ENCODE results near the gene PFKM.
"Not testable (repeated sequence)": the region's sequence is repeated elsewhere in the genome, so short reads cannot be mapped to it uniquely, and the experiment has no call there.

PFKM gene

DNA sequence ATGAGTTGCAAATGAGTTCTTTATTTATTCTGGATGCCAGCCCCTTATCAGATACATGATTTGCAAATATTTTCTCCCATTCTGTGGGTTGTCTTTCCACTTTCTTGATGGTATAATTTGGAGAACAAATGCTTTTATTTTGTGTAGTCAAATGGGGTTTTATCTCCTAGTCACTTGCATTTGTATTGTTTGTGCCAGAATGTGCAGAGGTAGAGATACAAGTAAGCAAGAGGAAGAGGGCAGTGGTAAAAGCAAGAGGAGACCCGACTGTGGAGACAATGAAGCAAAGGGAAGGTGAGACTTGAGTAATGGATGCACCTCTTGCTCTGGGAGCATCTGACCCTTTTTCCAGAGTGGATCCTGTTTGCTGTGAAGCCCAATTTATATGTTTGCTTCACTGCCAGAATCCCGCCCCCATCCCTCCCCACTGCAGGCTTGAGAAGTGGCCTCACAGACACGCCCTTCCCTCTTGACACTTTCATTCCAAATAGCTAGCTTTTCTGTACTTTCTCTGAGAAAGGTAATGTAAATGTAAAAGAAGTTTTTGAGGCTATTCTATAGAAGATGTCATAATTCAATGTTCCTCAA lies 786 bp upstream of the PFKM start:
- H3K4me3 ChIP-seq (ENCODE audit: low read length) = peak overlapping the region; percentile 89
- H3K4me1 ChIP-seq (ENCODE audit: insufficient read depth, low read length) = peaks cover 8% of the 10 kb centered on the region; the same call in 1 of the 2 replicates
- no peaks in the 10 kb centered on the region for H3K9me3 ChIP-seq (ENCODE audit: insufficient read depth, low read depth, low read length)
- H3K9ac ChIP-seq (ENCODE audit: low read depth, low read length) = no peak overlapping the region; the same call in 1 of the 2 replicates
- no peaks in the 10 kb centered on the region for H3K27me3 ChIP-seq (ENCODE audit: insufficient read depth, low read length)
- no peak overlapping the region for H3K27ac ChIP-seq (ENCODE audit: low read length)
- H3K36me3 ChIP-seq (ENCODE audit: insufficient read depth, low read depth, low read length) = peaks cover 11% of the 10 kb centered on the region

- Histone ChIP-seq H3K4me1 (ENCODE audit: insufficient read depth, low read length) (peaks cover 8% of the 10 kb centered on the region; the same call in 1 of the 2 replicates), H3K4me3 (ENCODE audit: low read length) (peak overlapping the region; percentile 89), H3K36me3 (ENCODE audit: insufficient read depth, low read depth, low read length) (peaks cover 25% of the 10 kb centered on the region), H3K27me3 (ENCODE audit: insufficient read depth, low read length) (no peaks in the 10 kb centered on the region), H3K9me3 (ENCODE audit: insufficient read depth, low read depth, low read length) (no peaks in the 10 kb centered on the region), H3K27ac (ENCODE audit: low read length) (no peak overlapping the region), H3K9ac (ENCODE audit: low read depth, low read length) (peak overlapping the region; percentile 84; the same call in 1 of the 2 replicates)
These were observed 651 bp downstream of the PFKM start for GRCh38 chr12:48119834-48120195.

- H3K4me1 ChIP-seq (ENCODE audit: insufficient read depth, low read length) = peaks cover 8% of the 10 kb centered on the region; the same call in 1 of the 2 replicates
- H3K36me3 ChIP-seq (ENCODE audit: insufficient read depth, low read depth, low read length) = peaks cover 40% of the 10 kb centered on the region
- no peaks in the 10 kb centered on the region for H3K9me3 ChIP-seq (ENCODE audit: insufficient read depth, low read depth, low read length)
- H3K9ac ChIP-seq (ENCODE audit: low read depth, low read length) = no peak overlapping the region
- no peaks in the 10 kb centered on the region for H3K27me3 ChIP-seq (ENCODE audit: insufficient read depth, low read length)
- H3K27ac ChIP-seq (ENCODE audit: low read length) = no peak overlapping the region
- no peak overlapping the region for H3K4me3 ChIP-seq (ENCODE audit: low read length)
These were observed 2.4 kb downstream of the PFKM start for GRCh38 chr12:48121522-48121921.

GRCh38 chr12:48122065-48122834 lies 3.1 kb downstream of the PFKM start:
- Histone ChIP-seq H3K4me1 (ENCODE audit: insufficient read depth, low read length) (peaks cover 8% of the 10 kb centered on the region; the same call in 1 of the 2 replicates), H3K9me3 (ENCODE audit: insufficient read depth, low read depth, low read length) (no peaks in the 10 kb centered on the region), H3K27me3 (ENCODE audit: insufficient read depth, low read length) (no peaks in the 10 kb centered on the region), H3K36me3 (ENCODE audit: insufficient read depth, low read depth, low read length) (peaks cover 48% of the 10 kb centered on the region), H3K4me3 (ENCODE audit: low read length) (no peak overlapping the region), H3K9ac (ENCODE audit: low read depth, low read length) (no peak overlapping the region), H3K27ac (ENCODE audit: low read length) (no peak overlapping the region)

GRCh38 chr12:48123169-48123568 lies 4.0 kb downstream of the PFKM start:
- Histone ChIP-seq H3K9me3 (ENCODE audit: insufficient read depth, low read depth, low read length) (no peaks in the 10 kb centered on the region), H3K9ac (ENCODE audit: low read depth, low read length) (no peak overlapping the region), H3K4me1 (ENCODE audit: insufficient read depth, low read length) (peaks cover 8% of the 10 kb centered on the region; the same call in 1 of the 2 replicates), H3K4me3 (ENCODE audit: low read length) (no peak overlapping the region), H3K27ac (ENCODE audit: low read length) (no peak overlapping the region), H3K36me3 (ENCODE audit: insufficient read depth, low read depth, low read length) (peaks cover 54% of the 10 kb centered on the region), H3K27me3 (ENCODE audit: insufficient read depth, low read length) (no peaks in the 10 kb centered on the region)

- not testable (repeated sequence) for H3K27ac ChIP-seq (ENCODE audit: low read length); H3K4me3 ChIP-seq (ENCODE audit: low read length); H3K4me1 ChIP-seq (ENCODE audit: insufficient read depth, low read length); H3K9ac ChIP-seq (ENCODE audit: low read depth, low read length); H3K27me3 ChIP-seq (ENCODE audit: insufficient read depth, low read length); H3K9me3 ChIP-seq (ENCODE audit: insufficient read depth, low read depth, low read length)
- H3K36me3 ChIP-seq (ENCODE audit: insufficient read depth, low read depth, low read length) = peaks cover 76% of the 10 kb centered on the region
These were observed 6.4 kb downstream of the PFKM start for GRCh38 chr12:48125542-48125941.

GRCh38 chr12:48125985-48126384 lies 6.8 kb downstream of the PFKM start:
- no peak overlapping the region for H3K27ac ChIP-seq (ENCODE audit: low read length)
- no peaks in the 10 kb centered on the region for H3K4me1 ChIP-seq (ENCODE audit: insufficient read depth, low read length)
- no peaks in the 10 kb centered on the region for H3K9me3 ChIP-seq (ENCODE audit: insufficient read depth, low read depth, low read length)
- peaks cover 81% of the 10 kb centered on the region for H3K36me3 ChIP-seq (ENCODE audit: insufficient read depth, low read depth, low read length)
- no peak overlapping the region for H3K9ac ChIP-seq (ENCODE audit: low read depth, low read length)
- no peak overlapping the region for H3K4me3 ChIP-seq (ENCODE audit: low read length)
- no peaks in the 10 kb centered on the region for H3K27me3 ChIP-seq (ENCODE audit: insufficient read depth, low read length)

- no peaks in the 10 kb centered on the region for H3K4me1 ChIP-seq (ENCODE audit: insufficient read depth, low read length)
- H3K36me3 ChIP-seq (ENCODE audit: insufficient read depth, low read depth, low read length) = peaks cover 92% of the 10 kb centered on the region
- no peaks in the 10 kb centered on the region for H3K27me3 ChIP-seq (ENCODE audit: insufficient read depth, low read length)
- H3K9ac ChIP-seq (ENCODE audit: low read depth, low read length) = no peak overlapping the region
- no peak overlapping the region for H3K27ac ChIP-seq (ENCODE audit: low read length)
- H3K9me3 ChIP-seq (ENCODE audit: insufficient read depth, low read depth, low read length) = no peaks in the 10 kb centered on the region
- no peak overlapping the region for H3K4me3 ChIP-seq (ENCODE audit: low read length)
These were observed 7.9 kb downstream of the PFKM start for GRCh38 chr12:48126953-48127630.

DNA sequence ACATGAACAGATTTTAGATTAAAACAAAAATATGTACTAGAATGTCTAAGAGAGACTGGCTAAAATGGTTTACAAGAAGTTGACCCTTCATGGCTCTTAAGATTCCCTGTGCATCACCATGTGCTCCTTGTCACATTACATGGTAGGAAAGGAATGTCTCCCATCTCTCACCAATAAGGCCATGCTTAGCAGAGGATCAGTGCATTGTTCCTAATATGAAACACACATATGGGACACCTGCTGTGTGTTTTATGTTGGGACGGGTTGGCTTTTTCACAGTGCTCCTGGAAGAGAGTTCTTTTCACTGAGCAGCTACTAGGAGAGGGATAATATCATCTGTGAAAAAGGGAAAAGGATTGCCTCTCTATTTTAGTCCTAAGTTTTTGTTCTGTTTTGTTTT lies 9.6 kb downstream of the PFKM start:
- Histone ChIP-seq H3K36me3 (ENCODE audit: insufficient read depth, low read depth, low read length) (peaks cover 94% of the 10 kb centered on the region), H3K9ac (ENCODE audit: low read depth, low read length) (no peak overlapping the region), H3K4me1 (ENCODE audit: insufficient read depth, low read length) (no peaks in the 10 kb centered on the region), H3K4me3 (ENCODE audit: low read length) (no peak overlapping the region), H3K27ac (ENCODE audit: low read length) (no peak overlapping the region), H3K9me3 (ENCODE audit: insufficient read depth, low read depth, low read length) (no peaks in the 10 kb centered on the region), H3K27me3 (ENCODE audit: insufficient read depth, low read length) (no peaks in the 10 kb centered on the region)

GRCh38 chr12:48129376-48129775 lies 10.2 kb downstream of the PFKM start:
- Histone ChIP-seq H3K27ac (ENCODE audit: low read length) (no peak overlapping the region), H3K4me1 (ENCODE audit: insufficient read depth, low read length) (no peaks in the 10 kb centered on the region), H3K27me3 (ENCODE audit: insufficient read depth, low read length) (no peaks in the 10 kb centered on the region), H3K9me3 (ENCODE audit: insufficient read depth, low read depth, low read length) (no peaks in the 10 kb centered on the region), H3K9ac (ENCODE audit: low read depth, low read length) (no peak overlapping the region), H3K4me3 (ENCODE audit: low read length) (no peak overlapping the region), H3K36me3 (ENCODE audit: insufficient read depth, low read depth, low read length) (peaks cover 94% of the 10 kb centered on the region)

DNA sequence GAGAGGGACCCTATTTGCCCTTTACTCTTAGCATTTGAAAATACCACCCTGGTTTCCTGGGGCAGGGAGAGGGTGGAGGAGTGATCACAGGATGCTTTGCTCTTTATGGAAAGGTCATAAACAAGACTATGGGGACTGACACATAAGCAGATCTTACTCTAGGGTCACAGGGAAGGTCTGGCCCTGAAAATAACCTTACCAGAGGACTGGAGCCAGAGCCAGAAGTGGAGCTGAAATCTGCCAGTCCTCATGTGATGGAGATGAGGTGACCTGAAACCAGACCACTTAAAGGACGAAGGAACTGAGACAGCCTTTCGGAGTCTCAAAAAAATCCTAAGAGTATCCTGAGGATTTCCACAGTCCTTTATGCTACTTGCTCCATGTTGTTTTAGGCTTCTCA lies 12.4 kb downstream of the PFKM start:
- Histone ChIP-seq H3K4me1 (ENCODE audit: insufficient read depth, low read length) (no peaks in the 10 kb centered on the region), H3K4me3 (ENCODE audit: low read length) (no peak overlapping the region), H3K36me3 (ENCODE audit: insufficient read depth, low read depth, low read length) (peaks cover 94% of the 10 kb centered on the region), H3K9me3 (ENCODE audit: insufficient read depth, low read depth, low read length) (no peaks in the 10 kb centered on the region), H3K9ac (ENCODE audit: low read depth, low read length) (no peak overlapping the region), H3K27me3 (ENCODE audit: insufficient read depth, low read length) (no peaks in the 10 kb centered on the region), H3K27ac (ENCODE audit: low read length) (no peak overlapping the region)

- Histone ChIP-seq H3K4me1 (ENCODE audit: insufficient read depth, low read length) (no peaks in the 10 kb centered on the region), H3K9ac (ENCODE audit: low read depth, low read length) (no peak overlapping the region), H3K9me3 (ENCODE audit: insufficient read depth, low read depth, low read length) (no peaks in the 10 kb centered on the region), H3K36me3 (ENCODE audit: insufficient read depth, low read depth, low read length) (peaks cover 92% of the 10 kb centered on the region), H3K4me3 (ENCODE audit: low read length) (no peak overlapping the region), H3K27ac (ENCODE audit: low read length) (no peak overlapping the region), H3K27me3 (ENCODE audit: insufficient read depth, low read length) (no peaks in the 10 kb centered on the region)
These were observed 13.7 kb downstream of the PFKM start for GRCh38 chr12:48132826-48133225.
